WERI-Rb-1 (cell line): ENCODE data around the gene MAP2K2.
A peak's percentile ranks its signal among the peaks of the same experiment; 100 is the strongest.

Source experiments
- DNase-seq: peaks from one replicate; pipeline ENCODE4 v3.0.0-alpha.2; 2020
- H3K27ac ChIP-seq: fragments of 250-450 bp; sonication (Bioruptor Pico); 2 replicates; pipeline ENCODE4 v1.5.1; 2020; ENCODE audit warnings: mild to moderate bottlenecking, moderate library complexity
- H3K27me3 ChIP-seq: fragments of 250-450 bp; sonication (Bioruptor Pico); 2 replicates; pipeline ENCODE4 v1.5.1; 2021; ENCODE audit warnings: mild to moderate bottlenecking, low read depth, moderate library complexity; ENCODE audit not compliant: insufficient read depth, severe bottlenecking
- H3K36me3 ChIP-seq: fragments of 250-450 bp; sonication (Bioruptor Pico); 2 replicates; pipeline ENCODE4 v1.5.1; 2020; ENCODE audit warnings: mild to moderate bottlenecking, moderate library complexity
- H3K4me3 ChIP-seq: 2 replicates; pipeline ENCODE4 v1.5.1; 2011; ENCODE audit warnings: low read depth, mild to moderate bottlenecking, control low read depth, low read length
- H3K9me3 ChIP-seq: fragments of 250-450 bp; sonication (Bioruptor Pico); 2 replicates; pipeline ENCODE4 v1.5.1; 2021; ENCODE audit warnings: mild to moderate bottlenecking, moderate library complexity; ENCODE audit not compliant: severe bottlenecking
- TF ChIP-seq, protein P1 (sequence below): IDR thresholded peaks from 2 replicates; pipeline ENCODE4 v1.5.1; 2011; ENCODE audit warnings: low read depth, mild to moderate bottlenecking, control low read depth, inconsistent platforms, low read length

Gene MAP2K2

DNA sequence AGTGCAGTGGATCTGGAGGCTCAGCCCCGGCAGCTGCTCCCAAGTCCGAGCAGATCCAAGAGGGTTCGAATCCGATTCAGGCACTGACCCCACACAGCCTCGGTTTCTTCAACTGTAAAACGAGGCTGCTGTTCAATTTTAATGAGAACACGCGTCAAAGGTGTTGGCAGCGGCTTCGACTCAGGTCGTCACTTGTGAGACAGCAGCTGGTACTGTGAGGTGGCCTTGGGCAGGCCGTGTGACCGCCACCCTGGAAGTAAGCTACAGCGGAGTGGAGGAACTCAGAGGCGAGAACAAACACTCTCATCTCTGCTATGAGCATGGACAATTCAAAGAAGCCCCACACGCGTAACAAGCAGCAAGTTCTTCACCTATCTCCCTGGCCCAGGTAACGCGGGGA, 9.7 kb downstream of the MAP2K2 start:
- Histone ChIP-seq H3K27ac (peak overlapping the region; percentile 32; the same call in 1 of the 2 replicates), H3K9me3 (peaks cover 4% of the 10 kb centered on the region), H3K36me3 (peaks cover 79% of the 10 kb centered on the region), H3K4me3 (no peak overlapping the region), H3K27me3 (no peaks in the 10 kb centered on the region)
- TF ChIP-seq, protein P1, sequence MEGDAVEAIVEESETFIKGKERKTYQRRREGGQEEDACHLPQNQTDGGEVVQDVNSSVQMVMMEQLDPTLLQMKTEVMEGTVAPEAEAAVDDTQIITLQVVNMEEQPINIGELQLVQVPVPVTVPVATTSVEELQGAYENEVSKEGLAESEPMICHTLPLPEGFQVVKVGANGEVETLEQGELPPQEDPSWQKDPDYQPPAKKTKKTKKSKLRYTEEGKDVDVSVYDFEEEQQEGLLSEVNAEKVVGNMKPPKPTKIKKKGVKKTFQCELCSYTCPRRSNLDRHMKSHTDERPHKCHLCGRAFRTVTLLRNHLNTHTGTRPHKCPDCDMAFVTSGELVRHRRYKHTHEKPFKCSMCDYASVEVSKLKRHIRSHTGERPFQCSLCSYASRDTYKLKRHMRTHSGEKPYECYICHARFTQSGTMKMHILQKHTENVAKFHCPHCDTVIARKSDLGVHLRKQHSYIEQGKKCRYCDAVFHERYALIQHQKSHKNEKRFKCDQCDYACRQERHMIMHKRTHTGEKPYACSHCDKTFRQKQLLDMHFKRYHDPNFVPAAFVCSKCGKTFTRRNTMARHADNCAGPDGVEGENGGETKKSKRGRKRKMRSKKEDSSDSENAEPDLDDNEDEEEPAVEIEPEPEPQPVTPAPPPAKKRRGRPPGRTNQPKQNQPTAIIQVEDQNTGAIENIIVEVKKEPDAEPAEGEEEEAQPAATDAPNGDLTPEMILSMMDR, result no peak
- DNase-seq, result no peak

DNA sequence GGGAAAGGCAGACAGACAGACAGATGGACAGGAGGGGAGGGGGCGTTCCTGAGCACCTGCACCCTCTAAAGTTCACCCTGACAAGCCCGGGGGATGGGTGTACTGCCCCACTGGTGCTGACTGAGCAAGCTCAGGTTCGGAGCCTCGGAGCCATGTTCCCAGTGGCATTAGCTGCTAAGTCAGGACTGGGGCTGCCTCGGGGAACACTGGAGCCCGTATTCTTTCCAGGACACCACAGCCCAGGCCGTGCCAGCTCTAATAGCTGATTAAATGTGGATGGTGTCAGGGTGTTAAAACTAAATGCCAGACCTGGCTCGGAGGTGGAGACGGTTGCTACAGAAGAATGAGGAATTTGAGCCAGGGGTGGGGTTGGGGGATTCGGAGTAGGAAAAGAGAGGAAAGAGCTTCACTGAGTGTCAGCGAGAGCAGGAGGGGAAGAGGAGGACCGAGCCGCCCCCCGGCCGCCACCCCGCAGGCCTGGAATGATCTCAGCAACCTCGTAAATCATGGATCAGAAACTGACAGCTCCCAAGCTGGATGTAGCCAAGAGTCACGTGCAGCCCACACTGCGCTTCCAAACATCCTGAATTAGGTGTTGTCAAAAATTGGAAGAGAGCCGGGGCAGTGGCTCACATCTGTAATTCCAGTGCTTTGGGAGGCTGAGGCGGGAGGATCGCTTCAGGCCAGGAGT, 10.4 kb downstream of the MAP2K2 start:
- H3K36me3 ChIP-seq, result peaks cover 82% of the 10 kb centered on the region
- peak overlapping the region; percentile 62 for H3K27ac ChIP-seq
- H3K9me3 ChIP-seq, result peaks cover 4% of the 10 kb centered on the region
- TF ChIP-seq, protein P1, result no peak
- peak; percentile 58 for DNase-seq
- H3K4me3 ChIP-seq, result no peak overlapping the region
- H3K27me3 ChIP-seq, result no peaks in the 10 kb centered on the region

DNA sequence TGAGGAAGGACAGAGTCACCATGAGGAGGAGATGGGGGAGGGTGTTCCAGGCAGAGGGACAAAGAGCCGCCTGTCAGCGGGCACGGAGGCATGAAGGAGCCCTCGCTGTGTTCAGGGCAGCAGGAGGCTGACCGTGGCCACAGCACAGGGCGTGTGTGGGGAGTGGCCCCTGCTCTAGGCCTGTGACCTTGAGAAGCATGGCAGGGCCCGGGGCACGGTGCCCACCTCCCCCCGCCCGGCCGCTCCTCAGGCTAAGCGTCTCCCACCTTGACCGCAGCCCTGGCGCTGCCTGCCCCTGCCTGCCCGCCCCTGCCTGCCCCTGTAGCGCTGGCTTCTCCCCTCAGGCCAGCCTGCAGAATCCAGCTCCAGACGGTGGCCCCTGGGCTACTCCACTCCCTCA, 11.6 kb downstream of the MAP2K2 start:
- peaks cover 4% of the 10 kb centered on the region for H3K9me3 ChIP-seq
- H3K36me3 ChIP-seq, result peaks cover 82% of the 10 kb centered on the region
- no peak overlapping the region for H3K27ac ChIP-seq
- no peak for DNase-seq
- H3K27me3 ChIP-seq, result no peaks in the 10 kb centered on the region
- no peak overlapping the region for H3K4me3 ChIP-seq
- TF ChIP-seq, protein P1, result no peak

DNA sequence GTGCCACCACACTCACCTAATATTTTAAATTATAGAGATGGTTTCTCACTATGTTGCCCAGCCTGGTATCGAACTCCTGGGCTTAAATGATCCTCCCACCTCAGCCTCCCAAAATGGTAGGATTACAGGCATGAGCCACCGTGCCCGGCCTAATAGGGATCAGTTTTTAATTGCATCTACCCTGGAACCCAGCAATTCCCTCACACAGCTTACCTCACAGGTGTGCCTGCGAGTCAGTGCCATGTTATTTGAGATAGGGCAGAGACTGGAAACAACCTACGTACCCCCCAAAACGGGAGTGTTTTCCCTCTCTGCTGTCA, 14.3 kb downstream of the MAP2K2 start:
- Histone ChIP-seq H3K36me3 (peaks cover 76% of the 10 kb centered on the region), H3K27ac (no peak overlapping the region), H3K4me3 (no peak overlapping the region), H3K27me3 (no peaks in the 10 kb centered on the region), H3K9me3 (peaks cover 4% of the 10 kb centered on the region)
- TF ChIP-seq, protein P1, result no peak
- no peak for DNase-seq

DNA sequence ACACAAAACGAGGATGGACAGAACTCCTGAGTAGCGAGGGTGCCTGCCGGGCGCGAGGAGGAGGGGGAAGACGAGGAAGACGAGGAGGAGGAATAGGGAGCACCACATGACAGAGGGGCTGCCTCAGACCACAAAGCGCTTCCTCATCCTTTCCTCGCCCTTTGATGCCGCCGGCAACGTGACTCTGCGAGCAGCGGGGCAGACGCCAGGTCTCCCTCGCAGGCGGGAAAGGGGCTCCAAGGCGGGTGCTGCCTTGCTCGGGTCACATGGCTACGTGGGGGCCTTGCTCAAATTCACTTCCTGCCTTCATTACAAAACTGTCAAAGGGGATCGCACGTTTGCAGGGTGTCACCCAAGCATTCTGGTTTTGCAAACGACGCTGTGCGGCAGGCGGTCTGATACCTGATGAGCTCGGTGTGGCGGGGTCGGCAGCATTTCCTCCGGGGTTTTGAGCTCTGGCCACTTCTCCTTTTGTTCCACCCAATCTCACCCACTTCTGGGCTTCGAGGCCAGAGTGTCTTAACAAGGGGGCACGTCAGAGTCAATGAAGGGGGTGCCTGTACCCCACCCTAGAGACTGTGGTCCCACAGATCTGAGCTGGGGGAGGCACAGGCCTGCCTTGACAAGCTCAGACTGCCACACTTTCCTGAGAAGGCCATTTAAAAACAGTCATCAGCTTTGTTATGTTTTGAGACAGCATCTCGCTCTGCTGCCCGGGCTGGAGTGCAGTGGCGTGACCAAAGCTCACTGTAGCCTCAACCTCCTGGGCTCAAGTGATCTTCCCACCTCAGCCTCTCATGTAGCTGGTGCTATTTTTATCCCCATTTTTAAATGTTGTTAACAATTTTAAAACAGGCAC, 14.9 kb downstream of the MAP2K2 start:
- Histone ChIP-seq H3K4me3 (no peak overlapping the region), H3K9me3 (peaks cover 4% of the 10 kb centered on the region), H3K27me3 (no peaks in the 10 kb centered on the region), H3K36me3 (peaks cover 74% of the 10 kb centered on the region), H3K27ac (no peak overlapping the region)
- DNase-seq, result no peak
- TF ChIP-seq, protein P1, result no peak

GRCh38 chr19:4103080-4103433, 20.9 kb downstream of the MAP2K2 start:
- H3K27me3 ChIP-seq, result no peaks in the 10 kb centered on the region
- no peak overlapping the region for H3K27ac ChIP-seq
- H3K4me3 ChIP-seq, result no peak overlapping the region
- H3K36me3 ChIP-seq, result peaks cover 66% of the 10 kb centered on the region
- no peaks in the 10 kb centered on the region for H3K9me3 ChIP-seq
- TF ChIP-seq, protein P1, result no peak
- DNase-seq, result no peak
